ENCODE data around the gene OR4F15.
"Not testable (repeated sequence)": the region's sequence is repeated elsewhere in the genome, so short reads cannot be mapped to it uniquely, and the experiment has no call there.

The OR4F15 gene, protein sequence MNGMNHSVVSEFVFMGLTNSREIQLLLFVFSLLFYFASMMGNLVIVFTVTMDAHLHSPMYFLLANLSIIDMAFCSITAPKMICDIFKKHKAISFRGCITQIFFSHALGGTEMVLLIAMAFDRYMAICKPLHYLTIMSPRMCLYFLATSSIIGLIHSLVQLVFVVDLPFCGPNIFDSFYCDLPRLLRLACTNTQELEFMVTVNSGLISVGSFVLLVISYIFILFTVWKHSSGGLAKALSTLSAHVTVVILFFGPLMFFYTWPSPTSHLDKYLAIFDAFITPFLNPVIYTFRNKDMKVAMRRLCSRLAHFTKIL

DNA sequence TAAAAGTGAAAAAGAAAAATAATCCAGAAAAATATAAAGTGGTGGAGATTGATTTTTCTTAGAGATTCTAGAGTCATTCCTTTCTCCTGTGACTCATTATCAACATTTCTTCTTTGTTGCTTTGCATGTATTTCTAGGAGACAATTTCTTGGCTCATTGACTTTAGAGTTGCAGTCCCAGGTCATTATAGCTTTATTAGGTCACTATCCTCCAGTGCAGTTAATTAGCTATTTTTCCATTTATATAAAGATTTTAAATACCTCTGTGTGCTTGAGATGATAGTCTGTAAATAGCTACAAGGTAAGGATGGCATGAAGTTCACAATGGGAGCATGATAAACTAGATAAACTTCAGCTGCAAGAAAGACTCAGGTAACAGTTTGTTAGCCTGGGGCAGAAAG, at the start of gene OR4F15:
Gene OR4F15, plus strand, starts transcription at position 301 of the 400 bp plus-strand sequence. CDS start 5,985 bp downstream, outside the sequence.
- Histone ChIP-seq H3K4me3 (no peak within 1 kb of the TSS), H3K9me3 (no peaks in the 10 kb centered on the region), H3K36me3 (replicated peaks) (no peaks in the 10 kb centered on the region), H3K27me3 (ENCODE audit: low read depth) (peaks cover 30% of the 10 kb centered on the region), H3K4me1 (peaks cover 2% of the 10 kb centered on the region; the same call in 1 of the 2 replicates)
- in situ Hi-C loops (cut with MboI; ENCODE audit: low sequenced_read_pairs), result no loop called here
- DNase-seq (ENCODE audit: low spot score in 2 of 2), result no peak

DNA sequence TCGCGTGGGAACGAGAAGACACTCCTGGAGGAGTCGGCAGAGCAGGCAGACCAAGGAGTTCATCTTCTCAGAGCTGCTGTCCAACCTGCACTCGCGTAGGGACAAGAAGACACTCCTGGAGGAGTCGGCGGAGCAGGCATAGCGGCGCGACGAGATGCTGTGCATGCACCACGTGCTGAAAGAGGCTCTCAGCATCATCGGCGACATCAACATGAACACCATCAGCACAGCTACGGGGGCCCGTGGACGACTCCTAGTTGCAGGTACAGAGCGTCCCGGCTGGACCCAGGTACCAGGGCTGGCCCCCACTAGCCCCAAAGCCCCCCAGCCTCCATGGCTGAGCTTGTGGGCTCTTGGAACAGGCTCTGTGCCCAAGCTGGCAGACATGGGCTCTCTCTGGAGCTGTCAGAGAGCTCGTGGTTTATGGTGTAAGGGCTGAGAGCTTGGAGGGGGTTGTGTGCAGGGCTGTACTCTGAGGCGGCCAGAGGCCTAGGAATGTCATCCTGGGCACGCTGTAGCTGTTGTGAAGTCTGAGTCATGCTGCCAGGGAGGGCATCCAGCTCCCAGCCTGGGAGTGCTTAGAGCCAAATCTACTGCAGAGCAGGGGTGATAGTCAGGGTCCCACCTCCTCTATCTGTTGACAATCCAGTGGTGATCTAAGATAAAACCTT, 47.2 kb upstream of the OR4F15 start:
- H3K9me3 ChIP-seq; H3K4me1 ChIP-seq; H3K27me3 ChIP-seq (ENCODE audit: low read depth); in situ Hi-C loops (cut with MboI; ENCODE audit: low sequenced_read_pairs); H3K4me3 ChIP-seq; DNase-seq (ENCODE audit: low spot score in 2 of 2); H3K36me3 ChIP-seq (replicated peaks): not testable (repeated sequence)

DNA sequence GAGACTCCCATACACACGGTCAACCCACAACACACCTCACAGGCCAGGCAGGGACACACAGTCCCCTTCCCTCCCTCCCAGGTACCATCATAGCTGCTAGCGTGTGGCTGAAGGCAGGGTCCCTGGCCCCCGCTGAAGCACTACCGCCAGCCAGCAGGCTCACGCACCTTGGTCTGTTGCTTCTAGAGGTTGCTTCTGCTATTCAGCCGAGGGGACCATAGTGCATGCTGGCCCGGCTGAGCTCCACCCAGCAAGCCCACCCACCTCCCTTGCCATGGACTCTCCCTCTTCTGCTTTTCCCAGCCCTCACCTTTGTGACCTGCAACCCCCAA, 46.7 kb upstream of the OR4F15 start:
- H3K4me3 ChIP-seq; H3K9me3 ChIP-seq; H3K27me3 ChIP-seq (ENCODE audit: low read depth); DNase-seq (ENCODE audit: low spot score in 2 of 2); H3K36me3 ChIP-seq (replicated peaks); in situ Hi-C loops (cut with MboI; ENCODE audit: low sequenced_read_pairs); H3K4me1 ChIP-seq: not testable (repeated sequence)

DNA sequence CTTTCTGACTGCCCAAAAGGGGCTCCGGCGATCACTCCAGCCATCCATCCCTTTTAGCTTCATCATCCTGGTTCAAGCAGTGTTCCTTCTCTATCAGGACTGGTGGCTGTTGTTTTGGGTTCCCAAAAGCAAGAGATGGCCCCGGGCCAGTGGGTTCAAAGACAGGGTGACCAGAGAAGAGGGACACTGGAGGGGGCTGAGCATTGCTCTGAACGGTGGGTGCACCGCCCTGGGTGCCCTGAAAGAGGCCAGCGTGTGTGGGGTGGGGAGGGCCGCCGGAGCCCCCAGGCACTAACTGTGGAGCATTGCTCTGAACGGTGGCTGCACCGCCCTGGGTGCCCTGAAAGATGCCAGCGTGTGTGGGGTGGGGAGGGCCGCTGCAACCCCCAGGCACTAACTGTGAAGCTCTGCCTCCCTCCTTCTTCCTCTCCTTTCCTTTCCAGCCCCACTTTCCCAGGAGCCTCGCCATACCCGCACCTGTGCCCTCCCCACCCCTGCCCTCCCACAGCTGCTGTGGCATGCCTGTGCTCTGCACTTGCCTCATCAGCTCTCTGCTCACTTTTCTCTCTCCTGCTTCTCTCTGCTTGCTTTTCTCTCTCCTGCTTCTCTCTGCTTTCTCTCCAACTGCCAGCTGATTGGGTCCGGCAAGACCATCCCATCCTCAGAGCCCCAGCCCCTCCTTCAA, 46.1 kb upstream of the OR4F15 start:
- Histone ChIP-seq H3K9me3 (no peaks in the 10 kb centered on the region), H3K36me3 (replicated peaks) (no peaks in the 10 kb centered on the region), H3K4me3 (no peak overlapping the region), H3K4me1 (no peaks in the 10 kb centered on the region), H3K27me3 (ENCODE audit: low read depth) (no peaks in the 10 kb centered on the region)
- in situ Hi-C loops (cut with MboI; ENCODE audit: low sequenced_read_pairs), result no loop called here
- DNase-seq (ENCODE audit: low spot score in 2 of 2), result no peak

DNA sequence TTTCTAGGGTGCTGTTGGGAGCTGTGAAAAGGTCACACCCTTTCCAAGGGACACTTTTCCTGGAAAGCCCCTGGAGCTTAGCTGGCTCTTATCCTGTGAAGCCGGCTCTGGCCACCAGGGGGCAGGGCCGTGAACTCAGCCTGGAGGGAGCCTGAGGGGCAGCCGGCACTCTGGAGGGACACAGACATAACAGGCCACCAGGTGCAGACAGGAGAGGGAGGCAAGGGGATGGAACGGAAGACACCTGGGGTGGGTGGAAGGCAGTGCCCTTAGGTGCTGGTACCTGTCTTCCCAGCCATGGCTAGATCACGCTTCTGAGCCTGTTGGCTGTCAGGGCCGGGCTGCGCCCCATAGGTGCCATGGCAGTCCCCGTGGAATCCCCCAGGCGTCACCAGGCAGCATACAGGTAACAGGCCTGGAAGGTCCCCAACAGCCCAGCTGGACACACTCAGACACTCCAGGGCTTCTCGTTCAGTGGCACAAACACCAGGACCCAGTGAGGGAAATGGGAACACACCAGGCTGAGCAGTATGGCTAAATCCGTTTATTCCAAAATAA, 44.8 kb upstream of the OR4F15 start:
- H3K4me3 ChIP-seq; DNase-seq (ENCODE audit: low spot score in 2 of 2); H3K27me3 ChIP-seq (ENCODE audit: low read depth); H3K4me1 ChIP-seq; in situ Hi-C loops (cut with MboI; ENCODE audit: low sequenced_read_pairs); H3K36me3 ChIP-seq (replicated peaks); H3K9me3 ChIP-seq: not testable (repeated sequence)

DNA sequence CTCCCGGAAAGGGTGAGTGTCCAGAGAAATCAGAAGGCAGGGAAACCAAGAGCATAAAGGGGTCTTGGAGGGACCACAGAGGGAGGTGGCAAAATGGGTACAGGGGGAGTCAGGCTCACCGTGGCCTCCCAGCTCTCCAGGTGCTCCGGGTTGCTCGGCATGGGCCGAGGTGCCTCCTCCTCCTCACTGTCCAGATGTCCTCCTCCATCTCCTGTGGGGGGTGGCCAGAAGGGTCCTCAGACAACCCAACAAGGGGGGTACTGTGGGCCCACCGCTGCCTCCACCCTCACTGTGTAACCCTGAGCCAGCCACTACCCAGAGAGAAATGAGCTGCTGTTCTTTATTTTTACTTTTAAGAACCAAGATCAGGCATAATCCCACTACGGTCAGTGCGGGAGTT, 39.1 kb upstream of the OR4F15 start:
- H3K27me3 ChIP-seq (ENCODE audit: low read depth), result no peaks in the 10 kb centered on the region
- H3K4me3 ChIP-seq, result no peak overlapping the region
- in situ Hi-C loops (cut with MboI; ENCODE audit: low sequenced_read_pairs), result no loop called here
- no peaks in the 10 kb centered on the region for H3K9me3 ChIP-seq
- DNase-seq (ENCODE audit: low spot score in 2 of 2), result no peak
- no peaks in the 10 kb centered on the region for H3K36me3 ChIP-seq (replicated peaks)
- H3K4me1 ChIP-seq, result no peaks in the 10 kb centered on the region

DNA sequence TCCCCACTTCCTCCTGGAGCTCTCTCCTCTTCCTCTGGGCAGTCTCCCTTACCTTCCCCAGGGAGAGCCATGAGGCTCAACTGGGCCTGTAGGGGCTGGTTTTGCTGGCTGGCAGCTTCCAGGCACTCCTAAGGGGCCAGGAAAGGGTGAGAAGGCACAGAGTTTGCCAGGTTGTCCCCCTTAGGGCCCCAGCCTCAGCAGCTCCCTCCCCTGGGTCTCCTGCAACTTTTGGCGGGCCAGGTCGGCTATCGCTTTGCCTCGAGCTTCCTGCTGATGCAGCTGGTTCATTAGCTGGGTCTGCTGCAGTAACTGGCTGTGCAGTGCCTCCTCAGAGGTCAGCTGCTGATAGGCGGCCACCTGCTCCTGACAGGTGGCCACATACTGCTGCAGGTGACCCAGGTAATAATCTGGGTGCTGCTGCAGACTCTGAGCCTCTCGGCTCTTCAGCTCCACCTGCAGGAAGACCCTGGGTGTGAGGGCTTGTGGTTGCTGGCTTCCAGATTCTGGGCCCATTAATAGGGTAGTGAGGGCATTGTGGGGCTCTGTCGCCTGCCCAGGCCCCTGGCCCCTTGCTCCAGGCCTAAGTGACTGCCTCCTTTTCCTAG, 38.4 kb upstream of the OR4F15 start:
- in situ Hi-C loops (cut with MboI; ENCODE audit: low sequenced_read_pairs), result no loop called here
- Histone ChIP-seq H3K36me3 (replicated peaks) (no peaks in the 10 kb centered on the region), H3K4me3 (no peak overlapping the region), H3K4me1 (no peaks in the 10 kb centered on the region), H3K9me3 (no peaks in the 10 kb centered on the region), H3K27me3 (ENCODE audit: low read depth) (no peaks in the 10 kb centered on the region)
- no peak for DNase-seq (ENCODE audit: low spot score in 2 of 2)

DNA sequence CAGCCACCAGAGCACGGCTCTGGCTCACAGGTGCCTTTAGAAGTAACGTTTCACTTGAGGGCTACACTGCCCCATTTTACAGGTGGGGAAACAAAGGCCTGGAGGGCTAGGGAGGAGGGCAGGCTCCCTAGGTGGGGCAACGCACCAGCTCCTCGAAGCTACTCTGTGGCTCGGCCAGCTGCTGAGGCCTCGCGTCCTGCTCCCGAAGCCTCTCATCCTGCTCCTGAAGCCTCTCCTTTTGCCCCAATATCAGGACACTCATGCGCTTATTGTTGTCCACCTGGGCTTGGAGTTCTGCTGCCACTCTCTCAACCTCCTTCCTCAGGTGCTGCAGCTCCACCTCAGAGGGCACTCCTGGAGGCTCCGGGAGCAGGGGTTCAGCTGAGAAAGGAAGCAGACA, 36.9 kb upstream of the OR4F15 start:
- in situ Hi-C loops (cut with MboI; ENCODE audit: low sequenced_read_pairs), result no loop called here
- Histone ChIP-seq H3K4me3 (no peak overlapping the region), H3K27me3 (ENCODE audit: low read depth) (no peaks in the 10 kb centered on the region), H3K4me1 (no peaks in the 10 kb centered on the region), H3K9me3 (no peaks in the 10 kb centered on the region), H3K36me3 (replicated peaks) (no peaks in the 10 kb centered on the region)
- no peak for DNase-seq (ENCODE audit: low spot score in 2 of 2)

DNA sequence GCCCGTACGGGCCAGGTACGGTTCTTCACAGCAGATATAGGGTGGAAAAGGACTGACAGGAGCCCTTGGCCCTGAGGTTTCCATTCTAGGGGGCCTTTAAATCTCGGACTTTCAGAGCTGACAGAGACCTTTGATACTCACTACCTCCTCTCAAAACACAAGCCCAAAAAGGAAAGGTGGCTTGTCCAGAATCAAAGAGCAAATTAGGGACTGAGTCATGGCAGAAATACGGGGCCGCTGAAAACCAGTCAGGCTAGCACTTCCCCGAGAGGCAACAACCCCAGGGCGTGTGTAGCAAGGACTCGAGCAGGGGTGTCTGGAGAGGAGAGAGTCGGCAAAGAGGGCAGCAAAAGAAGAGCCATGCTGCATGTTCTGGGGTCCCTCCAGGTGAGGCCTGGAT, 33.4 kb upstream of the OR4F15 start:
- H3K27me3 ChIP-seq (ENCODE audit: low read depth); H3K36me3 ChIP-seq (replicated peaks); H3K4me3 ChIP-seq; DNase-seq (ENCODE audit: low spot score in 2 of 2); H3K9me3 ChIP-seq; in situ Hi-C loops (cut with MboI; ENCODE audit: low sequenced_read_pairs); H3K4me1 ChIP-seq: not testable (repeated sequence)

DNA sequence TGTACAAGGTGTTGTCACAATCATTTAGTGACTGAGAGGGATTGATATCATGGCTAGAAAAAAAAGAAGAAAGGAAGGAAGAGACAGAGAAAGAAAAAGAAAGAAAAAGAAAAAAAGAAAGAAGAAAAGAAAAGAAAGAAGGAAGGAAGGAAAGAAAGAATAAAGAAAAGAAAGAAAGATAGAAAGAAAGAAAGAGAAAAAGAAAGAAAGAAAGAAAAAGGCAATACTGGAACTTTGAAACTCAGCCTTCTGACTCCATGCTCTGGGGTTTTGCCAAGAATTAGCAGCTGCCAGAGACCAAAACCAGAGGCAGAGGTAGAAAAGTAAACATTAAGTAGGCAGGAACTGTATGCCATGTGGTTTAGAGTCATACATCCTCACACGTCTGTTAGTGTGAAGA, 31.8 kb upstream of the OR4F15 start:
- H3K4me3 ChIP-seq; H3K4me1 ChIP-seq; DNase-seq (ENCODE audit: low spot score in 2 of 2); H3K36me3 ChIP-seq (replicated peaks); H3K27me3 ChIP-seq (ENCODE audit: low read depth); H3K9me3 ChIP-seq; in situ Hi-C loops (cut with MboI; ENCODE audit: low sequenced_read_pairs): not testable (repeated sequence)

DNA sequence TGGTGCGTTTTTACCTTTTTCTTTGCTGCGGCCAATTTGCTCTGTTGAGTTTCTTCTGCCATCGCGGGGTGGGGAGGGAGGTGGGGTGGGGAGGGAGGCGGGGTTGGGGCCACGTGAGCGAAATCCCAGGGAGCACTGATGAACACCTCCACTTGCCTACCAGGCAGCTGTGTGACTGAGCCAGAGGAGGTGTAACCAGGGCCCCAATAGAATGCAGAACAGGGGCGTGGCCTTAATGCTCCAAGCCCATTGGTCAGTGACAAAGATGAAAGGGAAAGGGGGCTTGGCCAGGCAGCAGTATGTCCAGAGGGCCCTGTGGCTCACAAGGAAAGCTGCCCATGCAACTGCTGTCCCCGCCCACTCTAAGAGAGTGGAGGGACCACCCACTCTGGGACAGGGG, 30.1 kb upstream of the OR4F15 start:
- H3K9me3 ChIP-seq, result no peaks in the 10 kb centered on the region
- no peaks in the 10 kb centered on the region for H3K36me3 ChIP-seq (replicated peaks)
- no peak overlapping the region for H3K4me3 ChIP-seq
- H3K27me3 ChIP-seq (ENCODE audit: low read depth), result 0 out of 2 replicates have a peak, but pooled peaks cover 4% of the 10 kb centered on the region
- peak in 1 of 2 experiments; percentile 21 for DNase-seq (ENCODE audit: low spot score in 2 of 2)
- in situ Hi-C loops (cut with MboI; ENCODE audit: low sequenced_read_pairs), result no loop called here
- no peaks in the 10 kb centered on the region for H3K4me1 ChIP-seq

DNA sequence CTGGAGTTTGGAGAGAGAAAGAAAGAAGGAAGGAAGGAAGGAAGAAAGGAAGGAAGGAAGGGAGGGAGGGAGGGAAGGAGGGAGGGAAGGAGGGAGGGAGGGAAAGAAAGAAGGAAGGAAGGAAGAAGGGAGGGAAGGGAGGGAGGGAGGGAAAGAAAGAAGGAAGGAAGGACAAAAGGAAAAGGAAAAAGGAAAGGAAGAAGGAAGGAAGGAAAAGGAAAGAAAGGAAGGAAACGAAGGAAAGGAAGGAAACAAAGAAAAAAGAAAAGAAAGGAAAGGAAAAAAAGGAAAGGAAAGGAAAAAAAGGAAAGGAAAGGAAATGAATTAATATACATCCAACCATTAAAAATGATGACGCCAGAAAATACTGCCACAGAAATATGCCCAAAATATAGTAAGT, 27.4 kb upstream of the OR4F15 start:
- in situ Hi-C loops (cut with MboI; ENCODE audit: low sequenced_read_pairs), result no loop called here
- H3K27me3 ChIP-seq (ENCODE audit: low read depth), result 0 out of 2 replicates have a peak, but pooled peaks cover 4% of the 10 kb centered on the region
- H3K4me3 ChIP-seq, result no peak overlapping the region

DNA sequence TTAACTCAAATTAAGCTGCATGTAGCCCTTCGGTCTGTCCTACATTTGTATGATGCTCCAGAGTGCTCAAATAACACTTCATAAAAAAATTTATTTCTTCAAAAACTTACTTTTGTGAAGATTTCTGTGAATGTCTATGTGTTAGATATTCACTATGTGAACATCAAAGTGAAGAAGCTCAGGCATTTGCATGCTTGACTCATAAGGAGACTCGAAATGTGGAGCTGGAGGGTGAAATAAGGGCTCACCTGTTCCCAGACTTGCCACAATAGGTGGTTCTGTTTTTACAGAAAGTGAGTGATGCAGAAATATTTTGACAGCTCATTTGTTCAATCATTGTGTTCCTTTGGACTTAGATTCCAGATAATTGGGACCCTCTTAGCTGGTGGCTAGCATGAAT, 25.6 kb upstream of the OR4F15 start:
- H3K27me3 ChIP-seq (ENCODE audit: low read depth); H3K36me3 ChIP-seq (replicated peaks); H3K4me3 ChIP-seq; H3K4me1 ChIP-seq; H3K9me3 ChIP-seq; DNase-seq (ENCODE audit: low spot score in 2 of 2); in situ Hi-C loops (cut with MboI; ENCODE audit: low sequenced_read_pairs): not testable (repeated sequence)

More for the DNA sequence above, 27.4 kb upstream of the OR4F15 start:
- Histone ChIP-seq H3K36me3 (replicated peaks) (no peaks in the 10 kb centered on the region), H3K9me3 (no peaks in the 10 kb centered on the region), H3K4me1 (no peaks in the 10 kb centered on the region)
- no peak for DNase-seq (ENCODE audit: low spot score in 2 of 2)

DNA sequence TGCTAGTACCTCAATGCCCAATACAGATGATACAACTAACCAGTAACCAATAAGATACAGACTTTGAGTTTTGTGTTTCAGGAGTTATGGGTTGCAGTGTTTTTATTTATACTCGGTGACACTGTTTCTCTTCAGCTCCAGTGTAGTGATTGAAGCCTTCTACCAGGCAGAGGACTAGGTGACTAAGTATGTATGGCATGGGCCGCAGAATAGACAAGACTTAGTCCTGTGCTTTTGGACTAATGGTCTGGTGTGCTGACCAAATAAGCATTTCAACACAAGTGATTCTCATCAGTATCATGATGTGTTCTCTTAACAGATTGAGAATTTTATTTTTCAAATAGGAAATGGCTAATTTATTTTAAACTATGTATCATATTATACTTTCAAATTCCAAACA, 24.0 kb upstream of the OR4F15 start:
- H3K4me3 ChIP-seq; H3K9me3 ChIP-seq; H3K4me1 ChIP-seq; DNase-seq (ENCODE audit: low spot score in 2 of 2); H3K27me3 ChIP-seq (ENCODE audit: low read depth); in situ Hi-C loops (cut with MboI; ENCODE audit: low sequenced_read_pairs); H3K36me3 ChIP-seq (replicated peaks): not testable (repeated sequence)

All from HAP-1 (cell line).